Liver (tissue), 9 donors: Measurements from ENCODE around the gene TIAM1. TPM values are rescaled to one million over a fixed set of nuclear protein-coding genes. Genes with fewer than 3 reads are reported as not detected.

ENCODE experiments used
- DNase-seq: peaks from one replicate; pipeline ENCODE4 v3.0.0-alpha.2; 2017; ENCODE audit warnings: low spot score
- H3K27ac ChIP-seq, 2 donors: one replicate each; pipeline ENCODE4 v1.7.0; 2013; ENCODE audit warnings: inconsistent platforms in 2 of 2, low read length in 2 of 2, control low read depth in 1 of 2, low read depth in 1 of 2, mild to moderate bottlenecking in 1 of 2
- H3K27me3 ChIP-seq, 4 donors: one replicate each; pipeline versions ENCODE4 v1.6.1 to v1.7.0; 2013; ENCODE audit warnings: low read length in 3 of 4, inconsistent platforms in 1 of 4, mild to moderate bottlenecking in 1 of 4, moderate library complexity in 1 of 4; ENCODE audit not compliant: control insufficient read depth in 4 of 4, insufficient read depth in 4 of 4
- H3K36me3 ChIP-seq, 4 donors: one replicate each; pipeline versions ENCODE4 v1.6.1 to v1.7.0; 2013; ENCODE audit warnings: low read length in 3 of 4, mild to moderate bottlenecking in 3 of 4, low read depth in 1 of 4, moderate library complexity in 1 of 4; ENCODE audit not compliant: control insufficient read depth in 4 of 4, insufficient read depth in 3 of 4
- H3K4me1 ChIP-seq, 4 donors: one replicate each; pipeline versions ENCODE4 v1.6.1 to v1.7.0; 2013; ENCODE audit warnings: low read length in 3 of 4, mild to moderate bottlenecking in 3 of 4, moderate library complexity in 1 of 4; ENCODE audit not compliant: control insufficient read depth in 4 of 4, insufficient read depth in 4 of 4
- H3K4me3 ChIP-seq, 3 donors: one replicate each; pipeline versions ENCODE4 v1.6.1 to v1.7.0; 2013; ENCODE audit warnings: low read length in 3 of 3, control low read depth in 1 of 3, low read depth in 1 of 3, mild to moderate bottlenecking in 1 of 3
- H3K9ac ChIP-seq, 2 donors: one replicate each; pipeline ENCODE4 v1.7.0; 2013; ENCODE audit warnings: low read length in 2 of 2, mild to moderate bottlenecking in 2 of 2, moderate library complexity in 2 of 2, control low read depth in 1 of 2, low read depth in 1 of 2
- H3K9me3 ChIP-seq, 4 donors: one replicate each; pipeline versions ENCODE4 v1.6.1 to v1.7.0; 2013; ENCODE audit warnings: low read length in 3 of 4; ENCODE audit not compliant: control insufficient read depth in 4 of 4
- EGR1 ChIP-seq, 2 donors: IDR thresholded peaks; 2 replicates each; pipeline ENCODE4 v1.6.1; 2016 to 2018; ENCODE audit warnings: antibody characterized with exemption in 2 of 2, low read depth in 2 of 2
- FOXA1 ChIP-seq: IDR thresholded peaks from 2 replicates; pipeline ENCODE4 v1.6.1; 2016; ENCODE audit warnings: antibody characterized with exemption
- FOXA2 ChIP-seq: IDR thresholded peaks from 2 replicates; pipeline ENCODE4 v1.6.1; 2016; ENCODE audit warnings: antibody characterized with exemption
- GABPA ChIP-seq, 2 donors: IDR thresholded peaks in 1 of 2; conservative IDR thresholded peaks in 1 of 2; 2 replicates each; pipeline ENCODE4 v1.6.1; 2016; ENCODE audit warnings: antibody characterized with exemption in 2 of 2, mild to moderate bottlenecking in 1 of 2, moderate library complexity in 1 of 2
- HNF4A ChIP-seq, 2 donors: conservative IDR thresholded peaks; 2 replicates each; pipeline ENCODE4 v1.6.1; 2016; ENCODE audit warnings: antibody characterized with exemption in 2 of 2, mild to moderate bottlenecking in 2 of 2
- HNF4G ChIP-seq: IDR thresholded peaks from 2 replicates; pipeline ENCODE4 v1.6.1; 2016; ENCODE audit warnings: antibody characterized with exemption
- JUND ChIP-seq, 2 donors: IDR thresholded peaks; 2 replicates each; pipeline ENCODE4 v1.6.1; 2016; ENCODE audit warnings: antibody characterized with exemption in 2 of 2
- NR2F2 ChIP-seq: IDR thresholded peaks from 2 replicates; pipeline ENCODE4 v1.6.1; 2016; ENCODE audit warnings: antibody characterized with exemption
- RAD21 ChIP-seq, 2 donors: IDR thresholded peaks; 2 replicates each; pipeline ENCODE4 v1.6.1; 2016; ENCODE audit warnings: antibody characterized with exemption in 2 of 2, mild to moderate bottlenecking in 2 of 2
- RXRA ChIP-seq, 2 donors: IDR thresholded peaks; 2 replicates each; pipeline ENCODE4 v1.6.1; 2017 to 2018; ENCODE audit warnings: antibody characterized with exemption in 2 of 2, mild to moderate bottlenecking in 1 of 2
- SP1 ChIP-seq: IDR thresholded peaks from 2 replicates; pipeline ENCODE4 v1.6.1; 2018; ENCODE audit warnings: antibody characterized with exemption, mild to moderate bottlenecking
- TAF1 ChIP-seq: conservative IDR thresholded peaks from 2 replicates; pipeline ENCODE4 v1.6.1; 2016; ENCODE audit warnings: antibody characterized with exemption, mild to moderate bottlenecking
- YY1 ChIP-seq: IDR thresholded peaks from 2 replicates; pipeline ENCODE4 v1.6.1; 2016; ENCODE audit warnings: antibody characterized with exemption, mild to moderate bottlenecking
- WGBS: extraction: QIAGEN DNeasy Blood & Tissue Kit; methylation state at CpG from one replicate; pipeline ENCODE4 v1.1.7; 2013; 5-methylcytosine and 5-hydroxymethylcytosine counted together
- polyA plus RNA-seq, 2 donors: library from polyadenylated mRNA; stranded (reverse) in 1 of 2; unstranded in 1 of 2; fragments of 200-250 nt in 1 of 2; fragments of >200 nt in 1 of 2; fragmentation: Nextera tagmentation in 1 of 2; extraction: Ambion mirVana in 1 of 2; gene quantifications; one replicate each; pipeline versions ENCODE4 v1.2.1 to v1.2.3, GENCODE V29; 2013 to 2015
- total RNA-seq, 2 donors: library from RNA; depleted of rRNA; stranded (reverse); fragments of >200 nt; gene quantifications; one replicate each; pipeline ENCODE4 v1.2.3, GENCODE V29; 2014
- TF ChIP-seq, protein P1 (sequence below): IDR thresholded peaks from 2 replicates; pipeline ENCODE4 v1.6.1; 2016; ENCODE audit warnings: antibody characterized with exemption
- TF ChIP-seq, protein P2 (sequence below): IDR thresholded peaks from 2 replicates; pipeline ENCODE4 v1.6.1; 2016; ENCODE audit warnings: antibody characterized with exemption
- TF ChIP-seq, protein P3 (sequence below): IDR thresholded peaks from 2 replicates; pipeline ENCODE4 v1.6.1; 2016; ENCODE audit warnings: antibody characterized with exemption
- TF ChIP-seq, protein P4 (sequence below): IDR thresholded peaks from 2 replicates; pipeline ENCODE4 v1.6.1; 2016; ENCODE audit warnings: antibody characterized with exemption, mild to moderate bottlenecking
- TF ChIP-seq, protein P5 (sequence below): fragments of 150-350 bp; IDR thresholded peaks from 2 replicates; pipeline ENCODE4 v1.5.1; 2017; ENCODE audit warnings: improper control_type of control experiment, low read depth, low read length; ENCODE audit not compliant: missing input control
- donor health status: healthy.
- donor health status: healthy.
- donor health status: healthy.
- donor health status: healthy.
- donor health status: healthy.

Gene TIAM1
- total and polyA plus RNA-seq, 4 donors, result 3.0 to 7.4 (median 4.8) TPM

DNA sequence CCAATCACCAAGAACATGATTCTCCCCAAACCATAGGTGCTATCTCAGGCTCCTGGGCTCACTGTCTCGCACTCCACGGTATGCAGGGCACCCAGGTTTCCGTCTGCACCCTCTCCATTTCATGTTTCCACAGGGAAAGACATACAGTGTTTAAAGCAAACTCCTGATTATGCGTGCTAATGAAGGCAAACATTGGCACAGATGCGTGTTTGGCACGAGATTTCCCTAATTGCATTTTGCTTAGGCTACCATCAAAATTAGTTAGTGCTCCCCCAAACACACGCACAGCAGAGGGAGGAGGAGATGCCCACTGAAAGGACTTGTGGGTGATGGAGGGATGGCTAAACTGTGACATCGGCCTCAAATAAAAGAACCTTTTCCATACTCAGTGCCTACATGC is 32.2 kb upstream of the TIAM1 start (continued):
- TF ChIP-seq, protein P1, sequence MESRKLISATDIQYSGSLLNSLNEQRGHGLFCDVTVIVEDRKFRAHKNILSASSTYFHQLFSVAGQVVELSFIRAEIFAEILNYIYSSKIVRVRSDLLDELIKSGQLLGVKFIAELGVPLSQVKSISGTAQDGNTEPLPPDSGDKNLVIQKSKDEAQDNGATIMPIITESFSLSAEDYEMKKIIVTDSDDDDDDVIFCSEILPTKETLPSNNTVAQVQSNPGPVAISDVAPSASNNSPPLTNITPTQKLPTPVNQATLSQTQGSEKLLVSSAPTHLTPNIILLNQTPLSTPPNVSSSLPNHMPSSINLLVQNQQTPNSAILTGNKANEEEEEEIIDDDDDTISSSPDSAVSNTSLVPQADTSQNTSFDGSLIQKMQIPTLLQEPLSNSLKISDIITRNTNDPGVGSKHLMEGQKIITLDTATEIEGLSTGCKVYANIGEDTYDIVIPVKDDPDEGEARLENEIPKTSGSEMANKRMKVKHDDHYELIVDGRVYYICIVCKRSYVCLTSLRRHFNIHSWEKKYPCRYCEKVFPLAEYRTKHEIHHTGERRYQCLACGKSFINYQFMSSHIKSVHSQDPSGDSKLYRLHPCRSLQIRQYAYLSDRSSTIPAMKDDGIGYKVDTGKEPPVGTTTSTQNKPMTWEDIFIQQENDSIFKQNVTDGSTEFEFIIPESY, result no peak
- TF ChIP-seq FOXA2, result no peak

DNA sequence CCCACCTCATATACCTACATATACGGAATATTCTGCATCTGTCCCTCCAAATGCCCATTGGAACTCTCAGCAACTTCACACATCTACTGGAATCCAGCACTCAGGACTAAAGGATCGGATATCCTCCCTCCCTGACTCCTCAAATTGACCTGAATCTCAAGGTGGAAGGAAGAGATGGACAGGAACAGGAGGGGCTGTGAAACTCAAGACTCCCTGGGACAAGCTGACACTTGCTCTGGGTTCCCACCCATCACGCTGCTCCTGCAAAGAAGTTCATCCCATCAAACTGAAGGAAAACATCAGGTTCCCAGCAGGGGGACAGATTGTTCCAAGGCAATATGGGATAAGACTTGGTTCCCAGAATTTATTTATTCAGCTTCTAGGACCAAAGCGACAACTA is 30.3 kb upstream of the TIAM1 start:
- no peaks in the 10 kb centered on the region for H3K27me3 ChIP-seq
- 85% methylated on average over 4 of the region's 4 CpGs for WGBS
- H3K9me3 ChIP-seq, result no peaks in the 10 kb centered on the region
- TF ChIP-seq EGR1 (IDR thresholded peaks at IDR 0.05; ENCODE audit: low read depth in 2 of 2) (no peak), HNF4G (no peak), FOXA2 (no peak), FOXA1 (no peak), RAD21 (IDR thresholded peaks at IDR 0.05) (no peak), YY1 (no peak), GABPA (IDR thresholded peaks at IDR 0.05 in 1 of 2, conservative IDR thresholded peaks at IDR 0.05 in 1 of 2) (no peak), HNF4A (conservative IDR thresholded peaks at IDR 0.05) (no peak), SP1 (no peak), TAF1 (no peak), RXRA (IDR thresholded peaks at IDR 0.05) (no peak), NR2F2 (no peak), JUND (IDR thresholded peaks at IDR 0.05) (no peak)
- TF ChIP-seq, protein P2, sequence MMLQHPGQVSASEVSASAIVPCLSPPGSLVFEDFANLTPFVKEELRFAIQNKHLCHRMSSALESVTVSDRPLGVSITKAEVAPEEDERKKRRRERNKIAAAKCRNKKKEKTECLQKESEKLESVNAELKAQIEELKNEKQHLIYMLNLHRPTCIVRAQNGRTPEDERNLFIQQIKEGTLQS, result no peak
- TF ChIP-seq, protein P3, sequence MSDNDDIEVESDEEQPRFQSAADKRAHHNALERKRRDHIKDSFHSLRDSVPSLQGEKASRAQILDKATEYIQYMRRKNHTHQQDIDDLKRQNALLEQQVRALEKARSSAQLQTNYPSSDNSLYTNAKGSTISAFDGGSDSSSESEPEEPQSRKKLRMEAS, result no peak
- TF ChIP-seq, protein P1, result no peak
- TF ChIP-seq, protein P4, sequence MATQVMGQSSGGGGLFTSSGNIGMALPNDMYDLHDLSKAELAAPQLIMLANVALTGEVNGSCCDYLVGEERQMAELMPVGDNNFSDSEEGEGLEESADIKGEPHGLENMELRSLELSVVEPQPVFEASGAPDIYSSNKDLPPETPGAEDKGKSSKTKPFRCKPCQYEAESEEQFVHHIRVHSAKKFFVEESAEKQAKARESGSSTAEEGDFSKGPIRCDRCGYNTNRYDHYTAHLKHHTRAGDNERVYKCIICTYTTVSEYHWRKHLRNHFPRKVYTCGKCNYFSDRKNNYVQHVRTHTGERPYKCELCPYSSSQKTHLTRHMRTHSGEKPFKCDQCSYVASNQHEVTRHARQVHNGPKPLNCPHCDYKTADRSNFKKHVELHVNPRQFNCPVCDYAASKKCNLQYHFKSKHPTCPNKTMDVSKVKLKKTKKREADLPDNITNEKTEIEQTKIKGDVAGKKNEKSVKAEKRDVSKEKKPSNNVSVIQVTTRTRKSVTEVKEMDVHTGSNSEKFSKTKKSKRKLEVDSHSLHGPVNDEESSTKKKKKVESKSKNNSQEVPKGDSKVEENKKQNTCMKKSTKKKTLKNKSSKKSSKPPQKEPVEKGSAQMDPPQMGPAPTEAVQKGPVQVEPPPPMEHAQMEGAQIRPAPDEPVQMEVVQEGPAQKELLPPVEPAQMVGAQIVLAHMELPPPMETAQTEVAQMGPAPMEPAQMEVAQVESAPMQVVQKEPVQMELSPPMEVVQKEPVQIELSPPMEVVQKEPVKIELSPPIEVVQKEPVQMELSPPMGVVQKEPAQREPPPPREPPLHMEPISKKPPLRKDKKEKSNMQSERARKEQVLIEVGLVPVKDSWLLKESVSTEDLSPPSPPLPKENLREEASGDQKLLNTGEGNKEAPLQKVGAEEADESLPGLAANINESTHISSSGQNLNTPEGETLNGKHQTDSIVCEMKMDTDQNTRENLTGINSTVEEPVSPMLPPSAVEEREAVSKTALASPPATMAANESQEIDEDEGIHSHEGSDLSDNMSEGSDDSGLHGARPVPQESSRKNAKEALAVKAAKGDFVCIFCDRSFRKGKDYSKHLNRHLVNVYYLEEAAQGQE, result no peak
- TF ChIP-seq, protein P5, sequence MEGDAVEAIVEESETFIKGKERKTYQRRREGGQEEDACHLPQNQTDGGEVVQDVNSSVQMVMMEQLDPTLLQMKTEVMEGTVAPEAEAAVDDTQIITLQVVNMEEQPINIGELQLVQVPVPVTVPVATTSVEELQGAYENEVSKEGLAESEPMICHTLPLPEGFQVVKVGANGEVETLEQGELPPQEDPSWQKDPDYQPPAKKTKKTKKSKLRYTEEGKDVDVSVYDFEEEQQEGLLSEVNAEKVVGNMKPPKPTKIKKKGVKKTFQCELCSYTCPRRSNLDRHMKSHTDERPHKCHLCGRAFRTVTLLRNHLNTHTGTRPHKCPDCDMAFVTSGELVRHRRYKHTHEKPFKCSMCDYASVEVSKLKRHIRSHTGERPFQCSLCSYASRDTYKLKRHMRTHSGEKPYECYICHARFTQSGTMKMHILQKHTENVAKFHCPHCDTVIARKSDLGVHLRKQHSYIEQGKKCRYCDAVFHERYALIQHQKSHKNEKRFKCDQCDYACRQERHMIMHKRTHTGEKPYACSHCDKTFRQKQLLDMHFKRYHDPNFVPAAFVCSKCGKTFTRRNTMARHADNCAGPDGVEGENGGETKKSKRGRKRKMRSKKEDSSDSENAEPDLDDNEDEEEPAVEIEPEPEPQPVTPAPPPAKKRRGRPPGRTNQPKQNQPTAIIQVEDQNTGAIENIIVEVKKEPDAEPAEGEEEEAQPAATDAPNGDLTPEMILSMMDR, result no peak
- H3K4me3 ChIP-seq, result no peak overlapping the region
- no peaks in the 10 kb centered on the region for H3K36me3 ChIP-seq
- H3K27ac ChIP-seq, result no peak overlapping the region
- no peak for DNase-seq
- H3K9ac ChIP-seq, result no peak overlapping the region
- no peaks in the 10 kb centered on the region for H3K4me1 ChIP-seq
